NCI-H2196 treated with DMSO at 0.1 percent for 48 hours (cell line): ENCODE data around the gene STX16.

ENCODE experiments used
- DNase-seq: peaks from one replicate; lab custom pipeline; 2025; ENCODE audit not compliant: unreplicated experiment; lab: John Stamatoyannopoulos, UW

STX16 gene

DNA sequence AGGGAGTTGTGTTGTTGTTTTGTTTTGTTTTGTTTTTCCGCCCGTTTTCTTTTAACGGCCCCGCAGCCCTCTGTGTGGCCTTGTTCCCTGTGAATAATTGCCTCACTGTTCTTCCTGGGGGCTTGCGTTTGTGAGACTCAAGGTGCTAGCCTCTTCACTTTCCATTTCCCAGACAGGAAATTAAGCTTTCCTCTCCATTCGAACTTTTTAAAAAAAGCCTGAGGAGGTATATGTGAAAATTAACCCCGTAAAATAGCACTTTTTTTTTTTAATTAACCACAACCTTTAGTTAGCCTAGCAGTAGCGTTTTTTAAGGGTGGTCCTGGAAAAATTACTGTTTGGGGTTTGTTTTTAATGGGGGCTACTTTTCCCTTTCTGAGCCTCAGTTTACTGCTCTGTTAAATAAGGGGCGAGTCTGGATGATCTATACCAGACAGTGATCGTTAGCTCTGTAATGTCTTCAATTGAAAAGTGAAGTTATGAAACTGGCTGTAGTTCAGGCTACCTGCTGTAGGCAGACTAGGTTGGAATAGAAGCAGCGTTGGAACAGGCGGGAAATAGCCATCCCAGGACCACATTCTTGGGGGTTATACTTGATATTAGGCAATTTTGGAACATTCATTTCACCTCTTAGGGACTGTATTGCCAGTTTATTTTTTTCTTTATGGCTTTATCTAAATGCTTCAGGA is 1.7 kb downstream of the STX16 start:
- no peak for DNase-seq

DNA sequence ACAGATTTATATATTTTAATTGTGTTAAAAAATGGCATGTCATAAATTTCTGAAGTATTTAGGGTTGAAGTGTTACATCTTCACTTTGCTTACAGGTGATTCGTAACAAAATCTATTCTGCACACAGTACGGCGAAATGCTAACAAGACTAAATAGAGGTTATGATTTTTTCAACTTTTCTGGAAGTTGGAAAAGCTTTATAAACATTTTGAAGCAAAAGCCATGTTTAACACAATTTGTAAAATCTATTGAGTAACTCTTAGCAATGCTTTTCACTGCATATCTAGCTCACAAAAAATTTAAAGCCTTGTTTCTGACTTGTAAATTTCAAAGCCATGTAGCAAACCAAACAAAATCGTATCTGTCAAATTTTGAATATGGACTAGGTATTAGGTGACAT is 3.3 kb downstream of the STX16 start:
- DNase-seq, result no peak

DNA sequence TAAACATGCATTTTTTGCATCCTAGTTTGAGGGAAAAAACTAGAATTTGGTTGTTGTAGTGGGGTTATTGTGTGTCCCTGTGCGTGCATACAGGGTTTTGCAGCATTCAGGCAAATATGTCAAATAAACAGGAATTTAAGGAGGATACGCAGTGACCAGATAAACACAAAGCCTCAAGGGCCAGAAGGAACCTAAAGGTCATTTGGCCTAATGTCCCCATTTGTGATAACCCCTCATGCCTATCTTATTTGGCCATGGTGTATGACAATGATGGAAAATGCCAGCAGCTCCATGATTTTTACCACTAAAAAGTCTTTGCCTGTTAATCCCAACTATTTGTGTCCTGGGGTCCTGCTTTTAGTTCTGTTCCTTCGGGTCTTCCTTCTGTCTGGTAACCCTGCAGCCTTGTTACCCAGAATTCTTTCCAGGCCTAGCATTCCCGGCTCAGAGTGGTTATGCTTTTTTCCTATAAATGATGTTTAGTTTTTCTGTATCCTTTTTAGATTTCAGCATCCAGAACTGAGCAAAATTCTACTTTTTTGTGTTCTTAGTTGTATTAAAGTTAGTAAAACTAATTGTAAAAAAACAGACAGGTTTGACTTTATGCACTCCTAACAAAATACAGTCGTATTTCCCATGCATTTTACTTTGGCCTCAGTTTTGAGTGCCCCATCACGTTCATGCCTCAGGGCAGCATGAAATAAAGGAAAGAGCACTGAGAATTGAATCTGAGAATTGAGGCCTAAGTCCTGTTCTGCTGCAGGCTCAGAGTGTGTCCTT is 4.4 kb downstream of the STX16 start:
- no peak for DNase-seq

DNA sequence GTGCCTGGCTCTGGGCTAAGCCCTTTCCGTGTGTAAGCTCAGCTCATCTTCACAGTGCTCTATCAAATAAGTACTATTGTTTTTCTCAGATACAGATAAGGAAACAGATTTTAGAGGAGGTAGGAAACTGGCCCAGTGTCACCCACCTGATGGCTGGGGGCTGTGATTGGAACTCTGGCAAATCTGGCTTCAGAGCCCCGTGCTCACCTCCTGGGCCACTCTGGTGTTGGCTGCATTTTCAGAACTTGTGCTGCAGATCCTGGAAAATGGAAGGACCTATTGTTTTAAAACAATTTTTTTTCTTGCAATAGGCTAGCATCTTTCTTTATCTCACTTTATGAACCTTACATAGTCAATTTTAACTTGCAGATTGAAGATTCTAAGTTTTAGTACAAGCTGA is 5.7 kb downstream of the STX16 start:
- DNase-seq, result no peak

DNA sequence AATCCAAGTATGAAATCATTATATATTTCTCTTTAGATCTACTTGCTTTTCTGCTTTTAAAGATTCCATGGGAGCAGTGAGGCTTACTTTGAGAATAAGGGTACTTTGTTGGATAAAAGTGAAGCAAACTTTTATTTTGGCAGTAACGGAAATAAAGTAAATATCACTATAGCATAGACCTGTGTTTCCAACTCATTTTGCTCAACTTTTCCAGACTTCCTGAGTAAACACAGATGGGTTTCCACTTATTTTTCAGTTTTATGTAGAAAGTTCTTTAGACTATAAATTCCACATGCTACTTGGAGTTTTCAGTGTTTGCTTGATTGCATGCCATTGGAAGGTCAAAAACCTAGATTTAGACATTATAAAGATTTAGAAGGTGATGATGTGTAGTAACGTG is 6.2 kb downstream of the STX16 start:
- DNase-seq, result no peak

DNA sequence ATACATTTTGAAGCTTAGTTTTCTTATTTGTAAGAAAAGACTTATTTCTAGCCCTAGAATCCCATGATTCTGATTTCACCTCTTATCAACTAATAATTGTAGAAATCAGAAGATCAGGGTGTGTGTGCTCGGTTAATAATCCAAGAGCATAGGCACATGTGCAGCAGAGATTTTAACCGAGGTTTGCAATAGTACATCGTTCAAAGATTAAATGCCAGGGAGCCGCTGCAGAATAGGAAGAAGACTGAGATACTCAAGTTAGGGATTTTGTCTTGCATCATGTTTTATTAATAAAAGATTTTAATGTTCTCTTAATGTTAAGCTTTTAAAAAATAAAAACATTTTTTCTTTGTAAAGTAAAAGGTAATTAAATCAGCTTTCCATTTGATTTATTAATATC is 6.9 kb downstream of the STX16 start:
- DNase-seq, result no peak

DNA sequence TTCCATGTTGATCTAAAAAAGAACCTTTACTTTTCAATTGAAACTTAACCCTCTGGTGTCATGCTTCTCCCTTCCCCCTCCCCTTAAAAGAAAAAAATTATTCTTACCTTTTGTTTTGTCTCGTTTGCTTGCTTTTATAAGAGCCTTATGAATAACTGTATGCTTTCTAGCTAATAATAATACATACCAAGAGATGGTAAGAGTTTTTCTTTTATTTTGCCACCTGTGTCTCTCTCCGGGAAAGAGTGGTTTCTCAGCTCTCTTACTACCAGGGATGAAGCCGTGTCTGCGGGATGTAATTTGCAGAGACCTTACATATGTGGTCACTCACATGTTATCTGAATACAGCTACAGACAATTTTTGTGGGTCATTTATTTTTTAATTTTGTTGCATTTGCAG is 7.7 kb downstream of the STX16 start:
- no peak for DNase-seq

DNA sequence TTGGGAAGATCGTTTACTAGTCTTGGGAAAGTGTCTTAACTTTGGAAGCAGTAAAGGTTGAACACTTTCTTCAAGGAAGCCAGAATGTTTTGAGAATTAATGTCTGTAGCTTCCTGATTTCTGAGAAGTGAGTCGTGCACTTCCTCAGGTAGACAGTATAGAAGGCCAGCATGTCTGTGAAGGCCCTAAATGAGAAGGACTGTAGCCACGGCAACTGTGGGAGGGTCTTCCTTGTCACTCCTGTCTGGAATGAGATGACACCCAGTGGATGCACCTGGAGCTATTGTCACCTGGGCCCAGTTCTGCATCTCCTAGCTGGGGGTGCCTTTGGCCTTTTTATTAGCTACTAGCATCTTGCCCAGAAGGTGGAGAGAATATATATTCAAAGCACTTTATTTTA is 8.8 kb downstream of the STX16 start:
- DNase-seq, result no peak

DNA sequence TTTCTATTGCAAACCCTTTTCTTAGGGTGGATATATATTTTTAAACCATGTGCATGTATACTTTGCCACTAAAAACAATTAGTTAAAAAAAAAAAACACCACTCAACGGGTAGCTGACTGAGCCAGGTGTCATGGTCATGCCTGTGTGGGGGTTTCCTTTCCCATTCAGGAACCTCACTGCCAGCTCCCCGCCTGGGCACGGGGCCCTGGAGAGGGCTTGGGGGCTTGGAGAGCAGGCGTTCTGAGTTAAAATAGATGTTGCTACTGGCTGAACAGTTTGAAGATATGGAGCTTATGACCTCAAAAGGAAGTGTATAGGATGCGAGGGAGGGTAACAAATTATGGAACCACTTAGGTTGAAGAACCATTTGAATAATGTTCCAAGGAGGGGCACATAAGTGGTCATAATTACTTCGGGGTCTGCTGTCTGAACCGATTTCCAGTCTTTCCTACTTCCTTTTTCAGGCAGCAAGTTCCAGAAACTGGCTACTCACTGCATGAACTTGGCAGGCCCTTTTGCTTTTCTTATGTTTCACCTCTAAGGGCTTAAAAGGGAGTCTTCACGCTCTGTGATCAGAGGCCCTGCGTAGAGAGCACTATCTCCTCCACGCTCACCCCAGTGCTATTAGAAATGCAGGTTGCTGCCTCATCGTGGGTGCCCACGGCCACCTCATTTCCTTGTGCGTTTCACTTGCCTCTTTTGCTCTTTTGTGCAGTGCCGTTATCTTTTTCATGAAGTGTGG is 9.9 kb downstream of the STX16 start:
- no peak for DNase-seq

DNA sequence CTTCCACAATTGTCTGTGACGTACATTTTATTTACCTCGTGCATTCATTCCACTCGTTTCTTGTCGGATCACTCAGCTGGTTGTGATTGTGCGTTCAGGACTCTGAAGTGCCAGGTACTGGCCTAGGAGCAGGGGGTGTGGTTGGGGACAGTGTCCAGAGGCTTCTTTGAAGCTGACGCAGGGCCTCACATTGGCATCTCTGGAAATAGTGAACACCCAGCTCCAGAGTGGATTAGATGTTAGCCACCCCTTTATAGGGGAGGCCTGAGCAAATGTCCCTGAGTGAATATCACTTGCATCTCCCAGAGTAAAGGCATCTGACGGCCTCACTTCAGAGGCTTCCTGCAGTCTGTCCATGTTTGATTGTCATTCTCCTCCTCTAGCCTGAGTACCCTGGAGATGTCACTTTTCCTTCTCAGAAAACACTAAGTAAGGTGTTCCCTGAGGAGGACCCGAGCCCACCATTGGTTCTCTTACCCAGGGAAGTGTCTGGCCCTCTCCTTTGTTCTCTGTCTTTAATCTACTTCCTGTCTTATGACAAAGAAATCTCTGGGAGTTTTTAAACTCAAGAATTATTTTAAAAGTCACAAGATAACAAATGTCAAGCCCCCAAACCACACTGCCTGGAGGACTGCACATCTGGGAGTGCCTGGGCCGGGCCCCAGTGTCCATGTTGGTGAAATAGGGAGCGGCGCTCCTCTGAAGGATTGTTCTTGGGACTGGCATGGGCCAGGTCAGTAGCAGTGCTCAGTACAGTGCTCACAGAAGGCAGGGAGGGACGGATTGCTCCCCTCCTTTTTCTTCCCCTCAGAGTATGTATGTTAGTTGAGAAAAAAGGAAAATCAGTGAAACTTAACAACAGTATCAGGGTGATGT is 10.8 kb downstream of the STX16 start:
- no peak for DNase-seq

DNA sequence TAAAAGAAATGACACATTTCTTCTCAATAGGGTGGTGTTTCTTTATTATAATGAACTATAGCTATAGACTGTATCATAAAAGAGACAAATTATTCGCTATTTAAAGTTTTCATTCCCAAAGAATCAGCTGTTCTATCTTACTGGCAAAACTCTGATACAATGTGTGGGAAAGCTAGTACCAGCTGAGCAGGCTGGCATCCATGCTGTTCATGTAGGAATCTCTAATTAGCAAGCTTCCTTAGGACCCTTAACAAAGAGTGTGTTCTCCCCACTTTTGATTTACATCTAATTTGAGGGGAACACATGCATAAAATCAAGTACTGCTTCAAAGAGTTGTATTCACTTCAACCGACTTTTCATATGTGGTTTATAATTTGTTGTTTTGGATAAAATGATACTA is 13.2 kb downstream of the STX16 start:
- DNase-seq, result no peak

DNA sequence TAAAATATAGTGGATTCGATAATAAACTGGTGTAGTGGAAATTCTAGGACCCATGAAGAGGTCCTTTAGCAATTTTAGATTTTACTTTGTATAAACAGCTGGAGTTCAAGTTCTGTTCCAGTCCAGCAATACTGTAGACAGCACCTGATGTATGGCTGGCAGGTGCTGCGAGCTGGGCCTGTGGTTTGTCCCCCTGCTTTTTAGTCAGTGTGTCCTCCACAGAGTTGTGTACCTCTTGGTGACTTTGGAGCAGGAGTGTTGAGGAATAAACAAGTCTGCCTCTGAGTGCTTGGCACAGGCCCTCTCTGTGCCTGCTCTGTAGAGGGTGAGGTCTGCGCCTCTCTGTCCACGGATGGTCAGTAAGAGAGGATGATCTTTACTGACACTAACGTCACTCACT is 13.8 kb downstream of the STX16 start:
- no peak for DNase-seq

DNA sequence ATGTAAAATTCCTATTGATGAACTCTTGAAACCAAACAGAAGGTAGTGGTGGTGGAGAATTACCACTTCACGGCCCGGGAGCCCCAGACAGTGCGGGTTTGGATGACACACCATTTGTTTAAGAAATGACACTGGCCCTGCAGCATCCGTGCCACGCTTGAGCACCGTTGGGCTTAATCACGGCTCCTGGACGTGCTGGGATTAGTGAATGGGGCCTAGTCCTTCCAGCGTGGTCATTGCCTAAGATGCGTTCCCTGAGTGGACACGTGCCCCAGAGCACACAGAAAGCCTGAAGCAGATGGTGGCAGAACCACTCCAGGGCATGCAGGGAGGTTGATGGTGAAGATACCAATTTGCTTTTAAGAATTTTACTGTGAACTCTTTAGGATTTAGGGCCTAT is 14.5 kb downstream of the STX16 start:
- no peak for DNase-seq

DNA sequence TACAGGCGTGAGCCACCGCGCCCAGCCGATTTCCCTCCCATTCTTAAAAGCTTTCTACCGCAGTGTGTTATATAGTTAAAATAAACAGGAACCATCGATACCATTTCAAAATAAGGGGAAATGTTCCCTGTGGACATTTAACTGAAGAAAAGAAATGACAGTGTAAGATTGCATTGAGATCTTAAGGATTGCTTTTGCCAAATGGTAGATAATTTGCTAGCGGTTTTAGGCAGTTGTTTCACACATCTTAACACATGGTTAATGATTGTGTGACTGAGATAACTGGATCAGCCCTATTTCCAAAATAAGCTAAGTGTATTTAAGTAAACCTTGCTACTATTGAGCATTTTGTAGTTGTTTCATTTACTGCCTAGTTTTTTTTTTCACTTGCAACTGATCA is 15.6 kb downstream of the STX16 start:
- DNase-seq, result no peak

DNA sequence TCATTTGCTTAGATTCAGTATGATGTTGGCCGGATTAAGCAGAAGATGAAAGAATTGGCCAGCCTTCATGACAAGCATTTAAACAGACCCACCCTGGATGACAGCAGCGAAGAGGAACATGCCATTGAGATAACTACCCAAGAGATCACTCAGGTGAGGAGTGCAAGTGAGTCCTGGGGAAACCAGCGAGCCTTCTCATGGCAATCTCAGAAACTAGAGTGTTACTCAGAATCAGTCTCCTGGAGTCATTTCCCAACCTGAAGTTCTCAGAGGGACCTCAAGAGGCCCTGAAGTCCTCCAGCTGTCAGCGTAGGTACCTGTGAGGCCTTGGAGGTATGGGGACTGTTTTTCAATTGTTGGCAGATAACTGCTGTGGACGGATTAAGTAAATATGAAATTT is 16.9 kb downstream of the STX16 start:
- no peak for DNase-seq

DNA sequence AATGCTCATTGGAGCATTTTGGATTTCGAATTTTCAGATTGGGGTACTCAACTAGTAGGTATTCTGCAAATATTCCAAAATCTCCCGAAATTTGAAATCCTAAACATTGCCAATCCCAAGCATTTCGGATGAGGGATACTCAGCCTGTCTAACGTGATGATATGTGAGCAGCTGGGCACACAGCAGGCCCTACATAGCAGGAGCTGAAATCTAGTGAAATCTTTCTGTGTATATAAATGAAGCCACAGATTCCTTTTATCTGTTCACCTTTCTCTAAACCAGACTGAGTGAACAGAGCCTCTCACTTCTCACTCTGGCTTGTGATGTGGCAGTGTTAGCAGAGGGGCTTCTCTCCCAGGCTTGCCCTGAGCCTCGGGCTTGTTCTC is 17.8 kb downstream of the STX16 start:
- no peak for DNase-seq

DNA sequence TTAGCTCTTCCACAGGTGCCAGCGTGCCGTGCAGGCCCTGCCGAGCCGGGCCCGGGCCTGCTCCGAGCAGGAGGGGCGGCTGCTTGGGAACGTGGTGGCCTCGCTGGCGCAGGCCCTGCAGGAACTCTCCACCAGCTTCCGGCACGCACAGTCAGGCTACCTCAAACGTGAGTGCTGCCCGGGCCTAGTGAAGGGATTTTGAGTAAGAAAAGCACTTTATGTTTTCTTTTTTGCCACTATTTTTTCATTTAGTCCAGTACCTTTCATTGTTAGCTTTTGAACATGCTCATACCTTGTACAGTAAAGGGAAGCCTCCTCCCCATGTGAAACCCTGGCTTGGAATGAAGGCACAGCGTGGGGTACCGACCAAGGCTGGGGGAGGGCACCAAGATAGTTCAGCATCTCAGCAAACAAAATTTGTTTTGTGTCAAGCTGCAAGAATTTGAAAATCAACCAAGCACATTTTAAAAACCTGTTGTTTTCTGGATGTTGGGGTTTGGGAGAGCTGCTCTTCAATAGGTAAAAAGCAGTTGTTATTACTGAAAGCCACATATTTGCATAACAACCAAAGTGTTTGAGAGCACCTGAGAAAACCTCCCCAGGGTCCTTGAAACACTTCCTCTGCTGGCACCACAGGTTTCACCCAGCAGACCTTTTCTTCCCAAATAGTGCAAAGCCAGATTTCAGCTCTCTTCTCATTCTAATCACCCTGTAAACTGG is 18.4 kb downstream of the STX16 start:
- no peak for DNase-seq

DNA sequence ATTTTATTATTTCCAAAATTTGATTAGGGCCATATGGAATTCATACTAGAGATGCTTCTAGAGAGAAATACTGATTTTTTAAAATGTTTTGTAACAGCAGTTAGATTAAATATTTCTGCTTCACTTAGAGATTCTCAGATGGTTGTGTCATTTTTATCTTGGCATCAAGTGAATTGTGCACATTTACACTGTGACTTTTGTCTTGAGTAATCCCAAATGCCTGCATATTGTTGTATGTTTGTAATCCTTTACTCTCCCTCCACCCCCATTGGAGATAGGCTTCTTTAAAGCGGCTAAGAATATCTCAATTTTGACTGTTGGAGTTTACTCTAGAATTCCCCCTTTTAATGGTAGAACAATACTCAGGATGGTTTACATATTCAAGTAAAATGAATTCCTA is 19.0 kb downstream of the STX16 start:
- DNase-seq, result no peak

DNA sequence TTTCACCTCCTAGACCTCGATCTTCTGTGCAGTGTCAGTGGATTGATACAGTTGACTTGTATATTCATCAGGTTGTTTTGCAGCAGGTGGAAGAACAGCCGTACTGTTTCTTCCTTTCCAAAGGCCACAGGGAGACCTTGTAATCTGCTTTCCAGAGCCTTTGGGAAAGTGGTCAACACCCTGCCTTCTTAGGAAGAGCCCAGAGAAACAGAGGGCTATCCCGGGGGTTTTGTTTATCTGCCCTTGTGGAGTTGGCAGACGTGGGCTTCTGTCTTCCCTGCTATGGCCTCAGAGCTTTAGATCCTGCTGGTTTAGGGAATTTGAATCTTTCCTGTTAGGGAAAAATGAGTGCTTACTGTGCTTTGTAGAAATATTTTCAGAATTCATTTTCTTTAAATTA is 19.6 kb downstream of the STX16 start:
- DNase-seq, result no peak

DNA sequence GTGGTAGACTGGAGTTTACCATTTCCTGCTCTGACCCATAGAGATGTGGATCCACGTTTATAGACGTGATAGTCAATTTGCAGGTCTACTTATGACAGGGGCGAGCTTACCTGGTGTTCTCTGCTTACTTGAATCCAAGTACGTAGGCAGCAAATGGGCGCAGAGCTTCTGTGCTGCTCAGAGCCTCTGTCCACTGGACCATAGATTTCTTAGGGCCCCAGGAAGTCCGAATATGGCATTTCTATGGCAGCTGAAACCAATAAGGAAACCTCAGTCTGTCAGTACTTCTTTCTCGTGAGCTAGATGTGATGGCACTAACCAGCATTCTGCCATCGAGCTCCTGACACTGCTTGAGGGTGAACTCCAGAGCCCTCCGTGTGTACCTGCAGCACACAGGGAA is 22.0 kb downstream of the STX16 start:
- DNase-seq, result no peak

DNA sequence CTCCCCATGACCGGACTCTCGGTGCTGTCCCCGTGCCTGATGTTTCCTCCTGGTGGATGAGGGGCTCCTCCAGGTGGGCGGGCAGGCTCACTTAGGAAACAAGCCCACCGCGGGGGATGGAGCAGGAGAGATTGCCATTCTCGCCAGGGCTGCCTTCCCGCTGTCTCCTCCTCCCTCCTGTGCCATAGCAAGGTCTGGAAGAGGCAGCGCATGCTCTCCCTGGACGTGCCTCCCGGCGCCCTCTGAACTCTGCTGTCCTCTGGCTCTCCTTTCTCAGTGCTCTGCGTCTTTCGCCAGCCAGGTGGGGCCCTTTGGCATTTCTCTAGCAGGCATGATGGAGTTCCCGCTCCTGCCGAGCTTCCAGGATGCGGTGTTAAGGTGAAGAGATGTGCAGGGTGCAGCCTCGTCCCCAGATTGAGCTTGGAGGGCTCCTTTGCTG is 24.1 kb downstream of the STX16 start:
- no peak for DNase-seq
